Natural killer cell (primary cell): ENCODE results near the gene SS18. TPM values are rescaled to one million over a fixed set of nuclear protein-coding genes. Genes with fewer than 3 reads are reported as not detected.

ENCODE experiments used
- total RNA-seq, 4 donors: library from RNA; stranded (reverse); fragments of 120-200 nt in 1 of 4; gene quantifications; one replicate each; pipeline versions ENCODE4 v1.2.3 to v1.2.4, GENCODE V29; 2013 to 2022

SS18 gene
- total RNA-seq, 3 donors from 2014 or later (not counting 1 experiment from before 2014, with no cell fraction given): 72.2 to 92.2 (median 77.7) TPM

Other genes starting within 250 kb of the SS18 start
- 1 to 10 TPM in 1 of 3 donors, not detected in 2; 1.3 TPM for gene PSMA8, start 43.3 kb upstream of the SS18 start, total RNA-seq
- gene TAF4B, start 135.8 kb upstream of the SS18 start, total RNA-seq: 1 to 10 TPM; 1.5 to 3.3 (median 1.7) TPM